ENCODE data around the gene LYZL4. TPM values are rescaled to one million over a fixed set of nuclear protein-coding genes. Genes with fewer than 3 reads are reported as not detected.
A peak's percentile ranks its signal among the peaks of the same experiment; 100 is the strongest.

LYZL4 gene
- total RNA-seq, 4 donors from 2014 or later, result not detected

DNA sequence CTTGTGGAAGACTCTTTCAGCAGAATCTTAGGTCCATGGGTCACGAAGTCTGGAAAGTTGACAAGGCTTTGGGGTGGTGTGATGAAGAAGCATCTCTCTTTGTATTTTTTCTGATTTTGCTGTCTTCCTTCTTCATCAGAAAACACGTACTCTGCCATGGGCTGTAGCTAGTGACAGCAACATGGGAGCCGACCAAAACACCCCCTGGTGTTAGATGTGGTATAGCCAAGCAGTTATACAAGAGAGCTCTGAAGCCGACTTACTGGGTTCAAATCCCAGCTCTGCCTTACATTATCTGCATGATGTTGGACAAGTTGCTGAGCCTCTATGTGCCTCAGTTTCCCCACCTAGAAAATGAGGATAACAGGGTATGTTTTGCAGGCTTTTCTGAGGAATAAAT is 32.9 kb upstream of the LYZL4 start:
- no peak for DNase-seq
- H3K4me1 ChIP-seq, result no peaks in the 10 kb centered on the region
- no peaks in the 10 kb centered on the region for H3K9me3 ChIP-seq
- intact Hi-C loops (cut with DNase I), result loop anchor here (10.0 kb wide), 1 partner anchor 208 kb away; no protein-coding TSS in a partner anchor
- no peaks in the 10 kb centered on the region for H3K27me3 ChIP-seq
- no peaks in the 10 kb centered on the region for H3K36me3 ChIP-seq
- 72 to 84% methylated on average over 4 of the region's 4 CpGs for WGBS, 2 donors
- no peak overlapping the region for H3K4me3 ChIP-seq (replicated peaks in 1 of 3)
- H3K27ac ChIP-seq, result no peak overlapping the region
- TF ChIP-seq, protein P1, sequence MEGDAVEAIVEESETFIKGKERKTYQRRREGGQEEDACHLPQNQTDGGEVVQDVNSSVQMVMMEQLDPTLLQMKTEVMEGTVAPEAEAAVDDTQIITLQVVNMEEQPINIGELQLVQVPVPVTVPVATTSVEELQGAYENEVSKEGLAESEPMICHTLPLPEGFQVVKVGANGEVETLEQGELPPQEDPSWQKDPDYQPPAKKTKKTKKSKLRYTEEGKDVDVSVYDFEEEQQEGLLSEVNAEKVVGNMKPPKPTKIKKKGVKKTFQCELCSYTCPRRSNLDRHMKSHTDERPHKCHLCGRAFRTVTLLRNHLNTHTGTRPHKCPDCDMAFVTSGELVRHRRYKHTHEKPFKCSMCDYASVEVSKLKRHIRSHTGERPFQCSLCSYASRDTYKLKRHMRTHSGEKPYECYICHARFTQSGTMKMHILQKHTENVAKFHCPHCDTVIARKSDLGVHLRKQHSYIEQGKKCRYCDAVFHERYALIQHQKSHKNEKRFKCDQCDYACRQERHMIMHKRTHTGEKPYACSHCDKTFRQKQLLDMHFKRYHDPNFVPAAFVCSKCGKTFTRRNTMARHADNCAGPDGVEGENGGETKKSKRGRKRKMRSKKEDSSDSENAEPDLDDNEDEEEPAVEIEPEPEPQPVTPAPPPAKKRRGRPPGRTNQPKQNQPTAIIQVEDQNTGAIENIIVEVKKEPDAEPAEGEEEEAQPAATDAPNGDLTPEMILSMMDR (IDR thresholded peaks at IDR 0.05), result no peak
- TF ChIP-seq POLR2A (IDR thresholded peaks at IDR 0.05), result no peak

DNA sequence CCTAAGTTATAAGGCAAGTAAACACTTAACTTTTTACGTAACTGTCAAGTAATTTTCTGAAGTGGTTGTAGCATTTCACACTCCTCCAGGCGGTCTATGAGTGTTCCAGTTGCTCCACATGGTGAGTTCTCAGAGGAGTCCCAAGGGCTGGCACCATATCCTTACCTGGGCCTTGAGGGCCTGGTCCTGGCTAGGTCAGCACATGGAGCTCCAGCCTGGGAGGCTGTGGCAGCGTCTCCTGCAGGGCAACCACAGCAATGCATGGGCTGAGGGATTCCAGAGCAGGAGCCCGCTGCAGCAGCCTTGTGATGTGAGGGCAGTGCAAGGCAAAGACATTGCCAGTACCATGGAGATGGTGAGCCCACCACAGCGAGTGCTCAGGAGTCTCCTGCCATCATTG is 32.2 kb upstream of the LYZL4 start:
- no peak overlapping the region for H3K27ac ChIP-seq
- intact Hi-C loops (cut with DNase I), result loop anchor here (10.0 kb wide), 1 partner anchor 208 kb away; no protein-coding TSS in a partner anchor
- DNase-seq, result no peak
- H3K9me3 ChIP-seq, result no peaks in the 10 kb centered on the region
- H3K27me3 ChIP-seq, result no peaks in the 10 kb centered on the region
- H3K4me1 ChIP-seq, result no peaks in the 10 kb centered on the region
- H3K4me3 ChIP-seq (replicated peaks in 1 of 3), result no peak overlapping the region
- WGBS, 2 donors, result 72 to 84% methylated on average over 5 of the region's 5 CpGs
- TF ChIP-seq, protein P1 (IDR thresholded peaks at IDR 0.05), result no peak
- TF ChIP-seq POLR2A (IDR thresholded peaks at IDR 0.05), result no peak
- H3K36me3 ChIP-seq, result no peaks in the 10 kb centered on the region

DNA sequence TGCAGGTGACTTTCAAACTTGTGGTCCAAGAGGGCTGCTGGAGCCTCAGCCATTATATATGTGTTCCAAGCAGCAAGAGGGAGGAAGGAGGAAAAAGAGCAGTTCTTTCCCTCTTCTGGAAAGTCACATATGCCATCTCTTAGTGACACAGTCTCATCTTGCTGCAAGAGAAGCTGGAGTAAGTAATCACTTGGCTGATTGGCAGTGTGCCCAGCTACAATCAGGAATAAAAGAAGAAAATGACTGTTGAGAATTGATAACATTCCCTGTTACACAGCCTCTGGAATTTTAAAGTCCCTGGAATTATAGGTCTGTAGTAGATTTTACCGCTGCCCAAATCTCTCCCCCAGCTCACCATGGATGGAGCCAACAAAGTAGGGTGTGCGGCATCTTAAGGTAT is 31.4 kb upstream of the LYZL4 start:
- Histone ChIP-seq H3K27me3 (no peaks in the 10 kb centered on the region), H3K27ac (no peak overlapping the region), H3K36me3 (no peaks in the 10 kb centered on the region), H3K9me3 (no peaks in the 10 kb centered on the region), H3K4me3 (replicated peaks in 1 of 3) (no peak overlapping the region), H3K4me1 (no peaks in the 10 kb centered on the region)
- DNase-seq, result peak; percentile 1 to 2
- intact Hi-C loops (cut with DNase I), result loop anchor here (10.0 kb wide), 1 partner anchor 207 kb away; no protein-coding TSS in a partner anchor
- TF ChIP-seq, protein P1 (IDR thresholded peaks at IDR 0.05), result no peak
- TF ChIP-seq POLR2A (IDR thresholded peaks at IDR 0.05), result no peak
- 85 to 89% methylated on average over 2 of the region's 2 CpGs for WGBS, 2 donors

DNA sequence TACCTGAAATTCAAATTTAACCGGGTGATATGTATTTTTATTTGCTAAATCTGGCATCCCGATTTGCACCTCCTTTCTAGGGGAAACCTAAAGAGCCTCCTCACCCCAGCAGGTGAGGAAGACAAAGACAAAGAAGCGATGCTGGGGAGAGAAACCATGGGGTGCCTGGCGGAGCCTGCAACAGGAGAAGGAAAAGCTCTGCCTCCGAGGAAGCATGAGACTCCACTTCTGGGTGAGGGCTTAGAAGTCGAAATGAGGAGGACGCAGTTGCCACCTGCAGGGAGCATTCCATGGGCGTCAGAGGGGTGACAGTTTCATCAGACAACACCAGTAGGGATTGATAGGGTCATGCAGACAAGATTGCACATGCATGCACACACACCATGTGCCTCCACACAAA is 30.5 kb upstream of the LYZL4 start:
- WGBS, 2 donors, result 27 to 34% methylated on average over 8 of the region's 8 CpGs
- DNase-seq, result no peak
- no peaks in the 10 kb centered on the region for H3K27me3 ChIP-seq
- TF ChIP-seq POLR2A (IDR thresholded peaks at IDR 0.05), result no peak
- TF ChIP-seq, protein P1 (IDR thresholded peaks at IDR 0.05), result no peak
- H3K27ac ChIP-seq, result no peak overlapping the region
- no peaks in the 10 kb centered on the region for H3K36me3 ChIP-seq
- no peak overlapping the region for H3K4me3 ChIP-seq (replicated peaks in 1 of 3)
- no peaks in the 10 kb centered on the region for H3K4me1 ChIP-seq
- intact Hi-C loops (cut with DNase I), result loop anchor here (10.0 kb wide), 1 partner anchor 206 kb away; no protein-coding TSS in a partner anchor
- no peaks in the 10 kb centered on the region for H3K9me3 ChIP-seq

DNA sequence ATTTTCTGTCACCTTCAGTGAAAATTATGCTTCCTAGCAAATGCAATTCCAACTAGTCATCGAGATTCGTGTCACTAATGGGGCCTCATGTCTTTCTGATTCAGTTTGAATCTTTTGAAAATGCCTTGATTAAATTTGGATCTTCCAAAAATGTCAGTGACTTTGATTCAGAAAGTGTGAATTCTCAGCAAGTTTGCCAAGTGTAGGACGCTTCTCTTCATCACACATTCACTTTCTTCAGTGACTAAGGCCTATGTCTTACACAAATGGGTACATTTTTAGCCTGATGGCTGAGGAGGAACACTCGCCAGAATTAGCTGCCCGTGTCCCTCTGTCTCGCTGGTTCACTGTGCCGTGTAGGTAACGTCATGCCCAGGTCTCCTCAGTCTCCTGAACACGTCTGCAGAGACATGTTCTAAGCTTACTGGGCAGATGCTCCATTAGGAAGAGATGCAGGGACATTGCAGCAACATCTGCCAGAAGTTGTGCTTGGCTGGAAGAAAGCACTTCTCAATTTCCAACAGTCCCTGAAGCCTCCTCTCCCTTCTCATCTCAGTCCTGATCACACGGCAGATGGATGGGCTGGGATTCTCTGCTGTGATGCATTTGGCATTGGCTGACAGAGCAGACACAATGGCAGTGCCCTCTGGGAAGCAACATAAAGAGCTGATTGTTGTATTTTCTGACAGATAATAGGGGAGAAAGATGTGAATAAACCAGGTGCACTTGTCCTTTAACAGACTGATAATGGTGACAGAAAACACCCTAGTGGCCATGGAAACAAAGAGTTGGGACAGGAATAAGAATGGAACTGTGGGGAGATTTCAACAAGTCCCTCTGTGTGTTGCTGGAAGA is 29.1 kb upstream of the LYZL4 start:
- Histone ChIP-seq H3K9me3 (no peaks in the 10 kb centered on the region), H3K27ac (no peak overlapping the region), H3K4me3 (replicated peaks in 1 of 3) (no peak overlapping the region), H3K36me3 (no peaks in the 10 kb centered on the region), H3K27me3 (no peaks in the 10 kb centered on the region), H3K4me1 (no peaks in the 10 kb centered on the region)
- WGBS, 2 donors, result 80 to 83% methylated on average over 10 of the region's 10 CpGs
- intact Hi-C loops (cut with DNase I), result loop anchor here (10.0 kb wide), 1 partner anchor 205 kb away; no protein-coding TSS in a partner anchor
- DNase-seq, result no peak
- no peak for TF ChIP-seq POLR2A (IDR thresholded peaks at IDR 0.05)
- TF ChIP-seq, protein P1 (IDR thresholded peaks at IDR 0.05), result no peak

All from thyroid gland (tissue), 4 donors.